ENCODE results near the gene AUTS2.

DNA sequence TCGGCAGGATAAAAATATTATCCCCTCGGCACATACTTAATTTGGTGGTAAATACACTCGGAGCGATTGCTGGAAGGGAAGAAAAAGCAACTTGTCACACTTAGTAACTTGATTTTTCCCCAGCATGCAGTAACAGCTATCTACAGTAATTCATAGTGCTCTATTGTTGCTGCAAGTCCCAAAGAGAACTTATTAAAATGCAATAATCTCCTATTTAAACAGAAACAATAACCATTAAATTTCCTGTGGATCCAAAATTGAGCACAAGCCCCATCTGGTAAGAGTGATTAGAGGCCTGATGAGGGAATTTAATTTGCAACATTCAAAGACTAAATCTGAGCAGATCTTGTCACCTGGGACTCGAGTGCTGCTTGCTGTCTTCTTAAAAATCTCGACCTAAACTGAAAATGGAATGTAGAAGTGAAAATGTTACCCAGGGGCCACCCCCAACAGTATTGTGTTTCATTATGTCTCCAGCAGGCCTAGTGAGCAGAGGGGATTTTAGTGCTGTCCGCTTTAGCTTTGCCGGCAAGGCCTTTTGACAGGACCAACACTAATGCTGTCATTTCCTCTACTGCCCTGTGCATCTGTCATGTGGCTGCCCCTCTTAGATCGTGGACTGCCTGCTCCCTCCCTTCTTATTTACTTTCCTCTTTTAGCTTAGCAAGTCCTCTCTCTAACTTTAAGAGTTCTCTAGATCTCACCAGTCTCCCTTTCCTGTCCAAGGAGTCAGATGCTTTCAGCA, 639.7 kb downstream of the AUTS2 start:
- TF ChIP-seq, protein P1, sequence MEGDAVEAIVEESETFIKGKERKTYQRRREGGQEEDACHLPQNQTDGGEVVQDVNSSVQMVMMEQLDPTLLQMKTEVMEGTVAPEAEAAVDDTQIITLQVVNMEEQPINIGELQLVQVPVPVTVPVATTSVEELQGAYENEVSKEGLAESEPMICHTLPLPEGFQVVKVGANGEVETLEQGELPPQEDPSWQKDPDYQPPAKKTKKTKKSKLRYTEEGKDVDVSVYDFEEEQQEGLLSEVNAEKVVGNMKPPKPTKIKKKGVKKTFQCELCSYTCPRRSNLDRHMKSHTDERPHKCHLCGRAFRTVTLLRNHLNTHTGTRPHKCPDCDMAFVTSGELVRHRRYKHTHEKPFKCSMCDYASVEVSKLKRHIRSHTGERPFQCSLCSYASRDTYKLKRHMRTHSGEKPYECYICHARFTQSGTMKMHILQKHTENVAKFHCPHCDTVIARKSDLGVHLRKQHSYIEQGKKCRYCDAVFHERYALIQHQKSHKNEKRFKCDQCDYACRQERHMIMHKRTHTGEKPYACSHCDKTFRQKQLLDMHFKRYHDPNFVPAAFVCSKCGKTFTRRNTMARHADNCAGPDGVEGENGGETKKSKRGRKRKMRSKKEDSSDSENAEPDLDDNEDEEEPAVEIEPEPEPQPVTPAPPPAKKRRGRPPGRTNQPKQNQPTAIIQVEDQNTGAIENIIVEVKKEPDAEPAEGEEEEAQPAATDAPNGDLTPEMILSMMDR (IDR thresholded peaks at IDR 0.05): no peak
- no peak for TF ChIP-seq POLR2A (IDR thresholded peaks at IDR 0.05)
